Tibial artery (tissue), 4 donors: Measurements from ENCODE around the gene DNAI4.
"Not testable (repeated sequence)": the region's sequence is repeated elsewhere in the genome, so short reads cannot be mapped to it uniquely, and the experiment has no call there.

Experiments
- DNase-seq, 2 donors: peaks; one replicate each; pipeline ENCODE4 v3.0.0-alpha.2; 2019
- H3K27ac ChIP-seq, 2 donors: fragments of 200-600 bp; sonication (generic) in 1 of 2; 1 replicate in 1 of 2; 2 replicates in 1 of 2; pipeline ENCODE4 v1.5.1; 2018 to 2019; ENCODE audit warnings: mild to moderate bottlenecking in 1 of 2
- H3K27me3 ChIP-seq, 2 donors: fragments of 200-600 bp; sonication (generic) in 1 of 2; one replicate each; pipeline versions ENCODE4 v1.5.1 to v1.6.0; 2016 to 2019
- H3K36me3 ChIP-seq, 3 donors: fragments of 200-600 bp; sonication (generic) in 2 of 3; one replicate each; pipeline ENCODE4 v1.5.1; 2016 to 2019; ENCODE audit warnings: mild to moderate bottlenecking in 2 of 3
- H3K4me1 ChIP-seq, 4 donors: fragments of 200-600 bp; sonication (generic) in 2 of 4; 1 replicate in 3 of 4; 2 replicates in 1 of 4; pipeline ENCODE4 v1.5.1; 2016 to 2019
- H3K4me3 ChIP-seq, 2 donors: fragments of 200-600 bp; sonication (generic) in 1 of 2; 1 replicate in 1 of 2; 2 replicates in 1 of 2; pipeline ENCODE4 v1.5.1; 2018 to 2019; ENCODE audit warnings: mild to moderate bottlenecking in 2 of 2
- H3K9me3 ChIP-seq, 3 donors: fragments of 200-600 bp; sonication (generic) in 1 of 3; one replicate each; pipeline ENCODE4 v1.5.1; 2016 to 2019
- intact Hi-C: fragments of 100-400 bp; cut with DNase I; formaldehyde crosslinking; loops from one replicate; pipeline ENCODE4 v1.15.0; 2023; ENCODE audit warnings: low total_unique reads
- TF ChIP-seq, protein P1 (sequence below), 2 experiments: fragments of 200-600 bp in 1 of 2; fragments of 450-650 bp in 1 of 2; IDR thresholded peaks; one replicate each; pipeline ENCODE4 v1.5.1; 2017 to 2019; ENCODE audit warnings: antibody characterized with exemption in 2 of 2, mild to moderate bottlenecking in 1 of 2, moderate library complexity in 1 of 2

DNAI4 gene

DNA sequence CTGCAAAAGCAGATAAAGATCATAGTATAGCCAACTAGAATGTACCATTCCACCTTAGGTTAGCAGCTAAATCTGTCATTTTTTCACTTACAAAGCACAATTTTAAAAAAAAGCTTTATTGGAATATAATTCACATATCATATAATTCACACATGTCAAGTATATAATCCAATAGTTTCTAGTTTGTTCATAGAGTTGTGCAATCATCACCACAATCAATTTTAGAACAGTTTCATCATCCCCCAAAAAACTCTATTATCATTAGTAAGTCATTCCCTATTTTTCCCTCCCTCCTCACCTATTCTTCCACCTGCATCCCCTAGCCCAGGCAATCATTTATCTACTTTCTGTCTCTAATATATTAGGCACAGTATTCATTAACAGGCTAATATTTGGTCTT is 91.5 kb downstream of the DNAI4 start:
- H3K4me1 ChIP-seq = no peaks in the 10 kb centered on the region
- no peaks in the 10 kb centered on the region for H3K9me3 ChIP-seq
- H3K4me3 ChIP-seq = no peak overlapping the region
- TF ChIP-seq, protein P1, sequence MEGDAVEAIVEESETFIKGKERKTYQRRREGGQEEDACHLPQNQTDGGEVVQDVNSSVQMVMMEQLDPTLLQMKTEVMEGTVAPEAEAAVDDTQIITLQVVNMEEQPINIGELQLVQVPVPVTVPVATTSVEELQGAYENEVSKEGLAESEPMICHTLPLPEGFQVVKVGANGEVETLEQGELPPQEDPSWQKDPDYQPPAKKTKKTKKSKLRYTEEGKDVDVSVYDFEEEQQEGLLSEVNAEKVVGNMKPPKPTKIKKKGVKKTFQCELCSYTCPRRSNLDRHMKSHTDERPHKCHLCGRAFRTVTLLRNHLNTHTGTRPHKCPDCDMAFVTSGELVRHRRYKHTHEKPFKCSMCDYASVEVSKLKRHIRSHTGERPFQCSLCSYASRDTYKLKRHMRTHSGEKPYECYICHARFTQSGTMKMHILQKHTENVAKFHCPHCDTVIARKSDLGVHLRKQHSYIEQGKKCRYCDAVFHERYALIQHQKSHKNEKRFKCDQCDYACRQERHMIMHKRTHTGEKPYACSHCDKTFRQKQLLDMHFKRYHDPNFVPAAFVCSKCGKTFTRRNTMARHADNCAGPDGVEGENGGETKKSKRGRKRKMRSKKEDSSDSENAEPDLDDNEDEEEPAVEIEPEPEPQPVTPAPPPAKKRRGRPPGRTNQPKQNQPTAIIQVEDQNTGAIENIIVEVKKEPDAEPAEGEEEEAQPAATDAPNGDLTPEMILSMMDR (IDR thresholded peaks at IDR 0.05) = no peak
- H3K27ac ChIP-seq = no peak overlapping the region
- H3K27me3 ChIP-seq = no peaks in the 10 kb centered on the region
- H3K36me3 ChIP-seq = no peaks in the 10 kb centered on the region
- no peak for DNase-seq
- intact Hi-C loops = no loop called here

DNA sequence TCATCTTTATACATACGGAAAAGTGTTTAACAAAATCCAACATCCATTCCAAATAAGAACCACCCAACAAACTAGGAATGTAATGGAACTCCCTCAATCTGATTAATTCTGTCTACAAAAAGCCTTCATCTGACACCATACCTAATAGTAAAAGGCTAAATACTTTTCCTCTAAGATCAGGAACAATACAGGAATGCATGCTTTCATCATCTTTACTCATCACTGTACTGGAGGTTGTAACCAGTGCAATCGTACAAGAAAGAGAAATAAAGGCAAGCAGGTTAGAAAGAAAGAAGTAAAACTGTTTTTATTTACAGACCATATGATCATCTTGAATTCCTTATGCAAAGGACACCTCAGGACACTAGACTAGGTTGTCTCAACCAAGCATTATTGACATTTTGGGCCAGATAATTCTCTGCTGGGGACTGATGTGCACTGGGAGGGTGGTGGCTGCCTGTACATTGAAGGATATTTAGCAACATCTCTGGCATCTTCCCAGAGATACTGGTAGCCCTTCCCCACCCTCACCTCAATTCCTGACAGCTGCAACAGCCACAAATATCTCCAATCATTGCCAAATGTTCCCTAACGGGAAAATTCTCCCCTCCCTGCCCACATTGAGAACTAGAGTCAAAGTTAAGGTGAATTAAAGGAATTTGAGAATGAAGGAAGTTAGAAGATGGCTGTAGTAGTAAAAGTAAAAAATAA is 93.0 kb downstream of the DNAI4 start:
- no peaks in the 10 kb centered on the region for H3K27me3 ChIP-seq
- no peak overlapping the region for H3K4me3 ChIP-seq
- TF ChIP-seq, protein P1 (IDR thresholded peaks at IDR 0.05) = no peak
- intact Hi-C loops = no loop called here
- no peak for DNase-seq
- H3K4me1 ChIP-seq = no peaks in the 10 kb centered on the region
- H3K36me3 ChIP-seq = no peaks in the 10 kb centered on the region
- no peak overlapping the region for H3K27ac ChIP-seq
- no peaks in the 10 kb centered on the region for H3K9me3 ChIP-seq

DNA sequence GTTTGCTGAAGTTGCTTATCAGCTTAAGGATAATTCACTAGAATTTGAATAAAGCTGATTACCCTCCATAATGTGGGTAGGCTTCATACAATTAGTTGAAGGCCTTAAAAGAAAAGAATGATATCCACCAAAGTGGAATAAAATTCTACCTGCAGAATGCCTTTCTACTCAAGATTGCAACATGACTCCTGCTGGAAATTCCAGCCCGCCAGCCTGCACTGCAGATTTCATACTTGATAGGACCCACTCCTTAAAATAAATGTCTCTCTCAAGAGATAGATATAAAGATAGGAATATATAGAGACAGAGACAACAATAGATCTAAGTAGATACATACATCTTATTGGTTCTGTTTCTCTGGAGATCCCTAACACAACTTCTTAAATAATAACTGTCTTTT is 99.9 kb downstream of the DNAI4 start:
- TF ChIP-seq, protein P1 (IDR thresholded peaks at IDR 0.05) = no peak
- Histone ChIP-seq H3K36me3 (peaks cover 0 to 10% (median 0%) of the 10 kb centered on the region in 3 donors), H3K9me3 (no peaks in the 10 kb centered on the region), H3K4me1 (no peaks in the 10 kb centered on the region), H3K4me3 (no peak overlapping the region), H3K27me3 (no peaks in the 10 kb centered on the region), H3K27ac (no peak overlapping the region)
- intact Hi-C loops = no loop called here
- no peak for DNase-seq

DNA sequence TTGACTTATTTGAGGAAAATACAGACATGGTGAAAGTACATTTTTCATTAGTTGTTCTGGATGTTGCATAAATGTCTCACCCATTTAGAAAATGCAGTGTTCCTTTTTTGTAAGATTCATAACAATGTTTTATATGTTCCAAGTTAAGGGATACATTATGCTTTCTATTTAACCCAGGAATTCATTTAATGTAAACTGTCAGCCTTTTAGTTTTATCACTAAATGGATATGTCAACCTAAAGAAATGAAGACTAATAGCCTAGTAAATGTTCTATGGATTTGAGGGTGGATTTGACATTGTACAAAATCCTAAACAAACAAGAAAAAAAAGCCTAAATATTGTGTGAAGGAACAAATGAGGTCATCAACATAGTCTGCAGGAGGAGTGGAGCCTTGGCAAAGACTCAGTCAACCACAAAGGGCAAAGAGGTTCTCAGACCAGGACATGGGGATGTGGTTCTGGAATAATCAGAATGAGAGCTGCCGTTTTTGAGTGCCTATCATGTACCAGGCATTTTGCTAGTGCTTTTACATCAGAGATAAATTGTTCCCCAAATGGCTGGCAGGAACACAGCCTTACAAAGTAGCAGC is 114.8 kb downstream of the DNAI4 start:
- Histone ChIP-seq H3K27ac (no peak overlapping the region), H3K4me1 (no peaks in the 10 kb centered on the region), H3K27me3 (no peaks in the 10 kb centered on the region), H3K9me3 (no peaks in the 10 kb centered on the region), H3K4me3 (no peak overlapping the region), H3K36me3 (no peaks in the 10 kb centered on the region)
- TF ChIP-seq, protein P1 (IDR thresholded peaks at IDR 0.05) = no peak
- intact Hi-C loops = no loop called here
- DNase-seq = no peak

DNA sequence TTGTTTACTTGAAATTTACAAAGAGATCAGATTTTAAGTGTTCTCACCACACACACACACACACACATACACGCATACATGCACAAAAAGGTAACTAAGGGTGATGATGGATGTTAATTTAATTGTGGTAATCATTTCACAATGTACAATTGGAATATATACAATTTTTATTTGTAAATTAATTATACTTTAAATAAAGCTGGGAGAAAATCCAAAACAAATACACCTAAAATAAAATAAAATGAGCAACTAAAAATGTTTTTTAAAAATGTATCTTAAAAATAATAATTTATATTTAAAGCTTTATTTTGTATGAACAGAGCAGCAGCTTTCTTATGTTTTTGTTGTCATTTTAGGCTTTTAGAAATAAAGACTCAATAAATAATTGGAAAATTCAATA is 115.4 kb downstream of the DNAI4 start:
- H3K4me1 ChIP-seq = no peaks in the 10 kb centered on the region
- no peaks in the 10 kb centered on the region for H3K36me3 ChIP-seq
- TF ChIP-seq, protein P1 (IDR thresholded peaks at IDR 0.05) = no peak
- no peaks in the 10 kb centered on the region for H3K27me3 ChIP-seq
- no peaks in the 10 kb centered on the region for H3K9me3 ChIP-seq
- no peak overlapping the region for H3K4me3 ChIP-seq
- intact Hi-C loops = no loop called here
- H3K27ac ChIP-seq = no peak overlapping the region
- DNase-seq = no peak

DNA sequence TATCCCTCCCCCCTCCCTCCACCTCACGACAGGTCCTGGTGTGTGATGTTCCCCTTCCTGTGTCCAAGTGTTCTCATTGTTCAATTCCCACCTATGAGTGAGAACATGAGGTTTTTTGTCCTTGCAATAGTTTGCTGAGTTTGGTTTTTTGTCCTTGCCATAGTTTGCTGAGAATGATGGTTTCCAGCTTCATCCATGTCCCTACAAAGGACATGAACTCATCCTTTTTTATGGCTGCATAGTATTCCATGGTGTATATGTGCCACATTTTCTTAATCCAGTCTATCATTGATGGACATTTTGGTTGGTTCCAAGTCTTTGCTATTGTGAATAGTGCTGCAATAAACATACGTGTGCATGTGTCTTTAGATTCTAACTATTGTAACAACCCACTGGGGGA is 128.8 kb downstream of the DNAI4 start:
- H3K4me3 ChIP-seq, H3K4me1 ChIP-seq, H3K27me3 ChIP-seq, DNase-seq, H3K27ac ChIP-seq, H3K36me3 ChIP-seq, H3K9me3 ChIP-seq, intact Hi-C loops: not testable (repeated sequence)
